PC-3 (cell line): ENCODE results near the gene TMEM184A.

Source experiments
- EZH2 ChIP-seq: fragments of 300-600 bp; sonication (generic); IDR thresholded peaks from one replicate; pipeline ENCODE4 v1.6.1; 2017; ENCODE audit warnings: antibody characterized with exemption, mild to moderate bottlenecking, low read length; ENCODE audit not compliant: unreplicated experiment
- EZH2phosphoT487 ChIP-seq: fragments of 300-600 bp; sonication (generic); IDR thresholded peaks from 2 replicates; pipeline ENCODE4 v1.6.1; 2018; ENCODE audit warnings: mild to moderate bottlenecking, antibody characterized with exemption, low read length, borderline replicate concordance
- TF ChIP-seq, protein P1 (sequence below): fragments of 300-600 bp; sonication (generic); conservative IDR thresholded peaks from 2 replicates; pipeline ENCODE4 v1.5.1; 2017; ENCODE audit warnings: antibody characterized with exemption, low read depth, mild to moderate bottlenecking, low read length

DNA sequence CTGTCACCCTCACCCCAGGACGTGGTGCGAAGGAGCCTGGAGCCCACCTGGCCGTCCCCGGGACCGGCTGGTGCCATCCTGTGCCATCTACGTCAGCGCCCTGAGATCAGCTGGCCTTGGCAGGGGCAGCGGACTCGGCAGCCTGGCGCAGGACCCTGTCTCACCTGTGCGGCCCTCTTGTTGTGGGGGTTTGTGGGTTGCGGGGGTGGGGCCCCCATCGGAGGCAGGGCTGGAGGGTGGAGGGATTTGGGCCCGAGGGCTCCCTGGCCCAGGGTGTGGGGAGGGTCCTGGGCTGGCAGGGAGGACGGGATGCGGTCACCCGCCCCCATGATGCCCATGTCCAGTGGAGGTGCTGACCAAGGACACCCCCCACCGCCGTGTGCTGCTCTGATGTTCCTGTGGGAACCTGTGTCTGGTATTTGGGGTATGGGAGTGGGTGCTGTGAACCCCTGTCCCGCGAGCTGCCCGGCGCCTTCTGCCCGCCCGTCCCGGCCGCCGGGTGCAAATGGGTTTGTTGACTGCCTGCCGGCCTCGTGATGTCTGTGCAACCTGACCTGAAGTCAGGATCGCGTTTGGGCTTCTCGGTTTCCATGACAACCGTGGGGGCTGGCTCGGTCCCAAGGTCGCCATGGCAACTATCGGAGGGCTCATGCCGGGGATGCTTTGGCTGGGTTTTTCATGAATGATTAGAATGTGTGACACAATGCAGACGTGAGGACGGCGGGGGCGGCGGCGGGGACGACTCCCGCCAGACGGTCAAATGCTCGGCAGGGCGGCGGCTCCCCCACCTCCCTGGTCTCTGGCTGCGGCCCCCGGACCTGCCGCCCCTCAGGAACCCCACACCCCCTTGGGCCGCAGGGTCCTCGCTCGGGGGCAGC lies 18.2 kb downstream of the TMEM184A start:
- TF ChIP-seq, protein P1, sequence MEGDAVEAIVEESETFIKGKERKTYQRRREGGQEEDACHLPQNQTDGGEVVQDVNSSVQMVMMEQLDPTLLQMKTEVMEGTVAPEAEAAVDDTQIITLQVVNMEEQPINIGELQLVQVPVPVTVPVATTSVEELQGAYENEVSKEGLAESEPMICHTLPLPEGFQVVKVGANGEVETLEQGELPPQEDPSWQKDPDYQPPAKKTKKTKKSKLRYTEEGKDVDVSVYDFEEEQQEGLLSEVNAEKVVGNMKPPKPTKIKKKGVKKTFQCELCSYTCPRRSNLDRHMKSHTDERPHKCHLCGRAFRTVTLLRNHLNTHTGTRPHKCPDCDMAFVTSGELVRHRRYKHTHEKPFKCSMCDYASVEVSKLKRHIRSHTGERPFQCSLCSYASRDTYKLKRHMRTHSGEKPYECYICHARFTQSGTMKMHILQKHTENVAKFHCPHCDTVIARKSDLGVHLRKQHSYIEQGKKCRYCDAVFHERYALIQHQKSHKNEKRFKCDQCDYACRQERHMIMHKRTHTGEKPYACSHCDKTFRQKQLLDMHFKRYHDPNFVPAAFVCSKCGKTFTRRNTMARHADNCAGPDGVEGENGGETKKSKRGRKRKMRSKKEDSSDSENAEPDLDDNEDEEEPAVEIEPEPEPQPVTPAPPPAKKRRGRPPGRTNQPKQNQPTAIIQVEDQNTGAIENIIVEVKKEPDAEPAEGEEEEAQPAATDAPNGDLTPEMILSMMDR = no peak
- TF ChIP-seq EZH2phosphoT487 (no peak), EZH2 (no peak)
